ENCODE data around the gene SAFB2. TPM values are rescaled to one million over a fixed set of nuclear protein-coding genes. Genes with fewer than 3 reads are reported as not detected.

Gene SAFB2
- total RNA-seq, 1 donor from 2014 or later = 143 TPM

DNA sequence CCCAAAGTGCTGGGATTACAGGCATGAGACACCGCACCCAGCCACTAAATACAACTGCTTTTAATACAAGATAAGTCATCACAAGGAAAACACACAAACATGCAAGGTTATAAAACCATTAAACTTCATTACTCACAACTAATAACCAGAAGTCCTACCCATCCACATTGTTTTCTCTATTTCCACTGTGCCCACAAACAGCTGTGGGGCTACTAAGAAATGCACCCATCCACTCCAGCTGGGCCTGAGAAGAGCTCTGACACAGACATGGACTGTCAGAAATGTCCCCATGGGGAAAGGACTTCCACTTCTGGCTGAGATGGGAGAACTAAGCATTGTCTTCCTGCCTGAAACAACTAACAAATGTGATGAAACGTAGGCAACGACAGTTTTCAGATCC lies 17.2 kb downstream of the SAFB2 start:
- ChIA-PET CTCF (no interaction called here), POLR2A (no interaction called here)
- Mint-ChIP-seq H3K36me3 (ENCODE audit: low read depth) (peaks cover 95% of the 10 kb centered on the region), H3K27ac (no peak overlapping the region), H3K9me3 (no peaks in the 10 kb centered on the region), H3K4me1 (no peaks in the 10 kb centered on the region), H3K4me3 (no peak overlapping the region), H3K27me3 (no peaks in the 10 kb centered on the region)
- TF ChIP-seq, protein P1, sequence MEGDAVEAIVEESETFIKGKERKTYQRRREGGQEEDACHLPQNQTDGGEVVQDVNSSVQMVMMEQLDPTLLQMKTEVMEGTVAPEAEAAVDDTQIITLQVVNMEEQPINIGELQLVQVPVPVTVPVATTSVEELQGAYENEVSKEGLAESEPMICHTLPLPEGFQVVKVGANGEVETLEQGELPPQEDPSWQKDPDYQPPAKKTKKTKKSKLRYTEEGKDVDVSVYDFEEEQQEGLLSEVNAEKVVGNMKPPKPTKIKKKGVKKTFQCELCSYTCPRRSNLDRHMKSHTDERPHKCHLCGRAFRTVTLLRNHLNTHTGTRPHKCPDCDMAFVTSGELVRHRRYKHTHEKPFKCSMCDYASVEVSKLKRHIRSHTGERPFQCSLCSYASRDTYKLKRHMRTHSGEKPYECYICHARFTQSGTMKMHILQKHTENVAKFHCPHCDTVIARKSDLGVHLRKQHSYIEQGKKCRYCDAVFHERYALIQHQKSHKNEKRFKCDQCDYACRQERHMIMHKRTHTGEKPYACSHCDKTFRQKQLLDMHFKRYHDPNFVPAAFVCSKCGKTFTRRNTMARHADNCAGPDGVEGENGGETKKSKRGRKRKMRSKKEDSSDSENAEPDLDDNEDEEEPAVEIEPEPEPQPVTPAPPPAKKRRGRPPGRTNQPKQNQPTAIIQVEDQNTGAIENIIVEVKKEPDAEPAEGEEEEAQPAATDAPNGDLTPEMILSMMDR (IDR thresholded peaks at IDR 0.05) = no peak
- intact Hi-C loops (cut with micrococcal nuclease) = no loop called here
- DNase-seq = no peak
- ATAC-seq (ENCODE audit: low read depth) = no peak

DNA sequence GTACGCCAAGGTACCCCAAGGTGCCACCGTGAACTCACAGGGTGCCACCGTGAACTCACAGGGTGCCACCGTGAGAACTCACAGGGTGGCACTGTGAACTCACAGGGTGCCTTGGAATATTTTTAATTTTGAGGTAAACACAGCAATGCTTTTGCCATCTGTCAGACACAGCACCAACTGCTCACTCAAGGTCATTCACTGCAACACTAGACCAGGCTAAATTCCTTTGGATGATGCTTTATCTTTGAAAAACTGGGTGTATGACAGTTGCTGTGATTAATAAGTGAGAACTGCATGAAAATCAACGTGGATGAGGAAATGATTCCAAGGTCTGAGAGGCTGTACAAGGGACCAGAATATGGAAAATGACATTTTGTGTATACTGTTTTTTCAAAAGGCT lies 18.9 kb downstream of the SAFB2 start:
- H3K4me3 Mint-ChIP-seq = no peak overlapping the region
- CTCF ChIA-PET = no interaction called here
- no peaks in the 10 kb centered on the region for H3K27me3 Mint-ChIP-seq
- H3K27ac Mint-ChIP-seq = no peak overlapping the region
- no peaks in the 10 kb centered on the region for H3K9me3 Mint-ChIP-seq
- no peaks in the 10 kb centered on the region for H3K4me1 Mint-ChIP-seq
- no peak for ATAC-seq (ENCODE audit: low read depth)
- TF ChIP-seq, protein P1 (IDR thresholded peaks at IDR 0.05) = no peak
- intact Hi-C loops (cut with micrococcal nuclease) = no loop called here
- peaks cover 95% of the 10 kb centered on the region for H3K36me3 Mint-ChIP-seq (ENCODE audit: low read depth)
- no peak for DNase-seq
- POLR2A ChIA-PET = no interaction called here

- no peaks in the 10 kb centered on the region for H3K9me3 Mint-ChIP-seq
- ATAC-seq (ENCODE audit: low read depth) (no peak), DNase-seq (no peak)
- H3K27me3 Mint-ChIP-seq = no peaks in the 10 kb centered on the region
- TF ChIP-seq, protein P1 (IDR thresholded peaks at IDR 0.05) = no peak
- H3K36me3 Mint-ChIP-seq (ENCODE audit: low read depth) = peaks cover 93% of the 10 kb centered on the region
- H3K4me3 Mint-ChIP-seq = no peak overlapping the region
- H3K4me1 Mint-ChIP-seq = no peaks in the 10 kb centered on the region
- intact Hi-C loops (cut with micrococcal nuclease) = no loop called here
- ChIA-PET POLR2A (no interaction called here), CTCF (no interaction called here)
- no peak overlapping the region for H3K27ac Mint-ChIP-seq
Observed at GRCh38 chr19:5600797-5601196, 21.8 kb downstream of the SAFB2 start.

DNA sequence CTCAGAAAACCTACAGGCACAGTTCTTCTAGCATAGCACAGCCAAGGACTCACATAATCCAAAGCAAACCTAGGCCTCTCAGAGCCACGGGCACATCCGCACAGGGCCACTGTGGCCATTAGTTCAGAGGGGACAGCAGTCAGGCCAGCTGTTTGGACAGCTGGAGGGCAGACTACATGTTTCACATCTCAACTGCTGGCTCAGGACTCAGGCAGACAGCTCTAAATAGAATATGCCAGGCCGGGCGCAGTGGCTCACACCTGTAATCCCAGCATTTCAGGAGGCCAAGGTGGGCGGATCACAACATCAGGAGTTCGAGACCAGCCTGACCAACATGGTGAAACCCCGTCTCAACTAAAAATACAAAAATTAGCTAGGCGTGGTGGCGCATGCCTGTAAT lies 26.8 kb downstream of the SAFB2 start:
- ChIA-PET CTCF (no interaction called here), POLR2A (no interaction called here)
- Mint-ChIP-seq H3K27me3 (no peaks in the 10 kb centered on the region), H3K36me3 (ENCODE audit: low read depth) (peaks cover 94% of the 10 kb centered on the region), H3K9me3 (no peaks in the 10 kb centered on the region), H3K4me3 (no peak overlapping the region), H3K4me1 (no peaks in the 10 kb centered on the region), H3K27ac (no peak overlapping the region)
- intact Hi-C loops (cut with micrococcal nuclease) = no loop called here
- TF ChIP-seq, protein P1 (IDR thresholded peaks at IDR 0.05) = no peak
- ATAC-seq (ENCODE audit: low read depth) (no peak), DNase-seq (no peak)

GRCh38 chr19:5595129-5595528 lies 27.4 kb downstream of the SAFB2 start:
- H3K9me3 Mint-ChIP-seq = no peaks in the 10 kb centered on the region
- H3K4me1 Mint-ChIP-seq = no peaks in the 10 kb centered on the region
- TF ChIP-seq, protein P1 (IDR thresholded peaks at IDR 0.05) = no peak
- H3K4me3 Mint-ChIP-seq = no peak overlapping the region
- CTCF ChIA-PET = no interaction called here
- intact Hi-C loops (cut with micrococcal nuclease) = no loop called here
- H3K27me3 Mint-ChIP-seq = no peaks in the 10 kb centered on the region
- DNase-seq = no peak
- peaks cover 93% of the 10 kb centered on the region for H3K36me3 Mint-ChIP-seq (ENCODE audit: low read depth)
- POLR2A ChIA-PET = no interaction called here
- no peak for ATAC-seq (ENCODE audit: low read depth)
- no peak overlapping the region for H3K27ac Mint-ChIP-seq

Measured in activated B cell treated with CpG ODN at 0.5 μM for 24 hours (primary cell).